Measurements from ENCODE around the gene TMUB2. TPM values are rescaled to one million over a fixed set of nuclear protein-coding genes. Genes with fewer than 3 reads are reported as not detected.

Gene TMUB2
- total RNA-seq, 1 donor from 2014 or later: 20.3 TPM

DNA sequence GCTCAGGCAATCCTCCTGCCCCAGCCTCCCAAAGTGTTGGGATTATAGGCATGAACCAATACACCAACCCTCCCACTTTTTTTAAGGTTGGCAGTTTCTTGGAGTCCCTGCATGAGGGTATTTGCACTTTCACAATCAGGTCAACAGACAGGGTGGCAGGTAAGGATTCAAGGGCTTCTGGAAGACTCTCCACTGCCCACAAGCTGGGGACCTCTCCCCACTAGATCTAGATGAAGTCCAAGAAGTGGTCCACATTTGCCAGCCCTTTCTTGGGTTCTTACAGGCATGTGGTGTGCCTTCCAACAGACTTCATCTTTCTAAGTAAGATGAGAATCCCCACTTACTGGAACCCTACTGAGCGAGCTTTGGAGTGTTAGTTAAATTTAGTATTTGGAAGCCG lies 12.3 kb upstream of the TMUB2 start:
- H3K4me3 ChIP-seq (ENCODE audit: low read depth, low read length): no peak overlapping the region
- TF ChIP-seq, protein P1, sequence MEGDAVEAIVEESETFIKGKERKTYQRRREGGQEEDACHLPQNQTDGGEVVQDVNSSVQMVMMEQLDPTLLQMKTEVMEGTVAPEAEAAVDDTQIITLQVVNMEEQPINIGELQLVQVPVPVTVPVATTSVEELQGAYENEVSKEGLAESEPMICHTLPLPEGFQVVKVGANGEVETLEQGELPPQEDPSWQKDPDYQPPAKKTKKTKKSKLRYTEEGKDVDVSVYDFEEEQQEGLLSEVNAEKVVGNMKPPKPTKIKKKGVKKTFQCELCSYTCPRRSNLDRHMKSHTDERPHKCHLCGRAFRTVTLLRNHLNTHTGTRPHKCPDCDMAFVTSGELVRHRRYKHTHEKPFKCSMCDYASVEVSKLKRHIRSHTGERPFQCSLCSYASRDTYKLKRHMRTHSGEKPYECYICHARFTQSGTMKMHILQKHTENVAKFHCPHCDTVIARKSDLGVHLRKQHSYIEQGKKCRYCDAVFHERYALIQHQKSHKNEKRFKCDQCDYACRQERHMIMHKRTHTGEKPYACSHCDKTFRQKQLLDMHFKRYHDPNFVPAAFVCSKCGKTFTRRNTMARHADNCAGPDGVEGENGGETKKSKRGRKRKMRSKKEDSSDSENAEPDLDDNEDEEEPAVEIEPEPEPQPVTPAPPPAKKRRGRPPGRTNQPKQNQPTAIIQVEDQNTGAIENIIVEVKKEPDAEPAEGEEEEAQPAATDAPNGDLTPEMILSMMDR (IDR thresholded peaks at IDR 0.05; ENCODE audit: insufficient read depth, low read length, severe bottlenecking): no peak
- H3K27me3 ChIP-seq (ENCODE audit: control insufficient read depth, insufficient read depth, low read length): no peaks in the 10 kb centered on the region
- no peak for DNase-seq (ENCODE audit: low read depth)
- peaks cover 2% of the 10 kb centered on the region for H3K36me3 ChIP-seq (ENCODE audit: control insufficient read depth, insufficient read depth, low read length)
- no peak for FAIRE-seq

DNA sequence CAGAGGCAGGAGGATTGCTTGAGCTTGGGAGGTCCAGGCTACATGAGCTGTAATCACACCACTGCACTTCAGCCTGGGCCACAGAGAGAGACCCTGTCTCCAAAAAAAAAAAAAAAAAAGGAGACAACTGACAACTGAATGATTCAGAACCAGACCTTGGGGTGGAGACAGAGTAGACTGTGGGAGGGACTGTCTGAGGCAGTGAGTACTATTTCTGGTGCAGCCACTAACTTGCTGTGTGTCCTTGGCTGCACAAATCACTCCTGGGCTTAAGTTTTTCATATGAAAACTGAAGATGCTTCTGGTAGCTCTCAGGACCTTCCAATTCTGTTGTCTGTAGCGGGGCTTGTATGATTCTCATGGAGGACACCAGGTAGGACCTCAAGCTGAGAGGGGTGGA lies 10.5 kb upstream of the TMUB2 start:
- DNase-seq (ENCODE audit: low read depth) (no peak), FAIRE-seq (no peak)
- TF ChIP-seq, protein P1 (IDR thresholded peaks at IDR 0.05; ENCODE audit: insufficient read depth, low read length, severe bottlenecking): no peak
- H3K27me3 ChIP-seq (ENCODE audit: control insufficient read depth, insufficient read depth, low read length): no peaks in the 10 kb centered on the region
- H3K4me3 ChIP-seq (ENCODE audit: low read depth, low read length): no peak overlapping the region
- peaks cover 2% of the 10 kb centered on the region for H3K36me3 ChIP-seq (ENCODE audit: control insufficient read depth, insufficient read depth, low read length)

DNA sequence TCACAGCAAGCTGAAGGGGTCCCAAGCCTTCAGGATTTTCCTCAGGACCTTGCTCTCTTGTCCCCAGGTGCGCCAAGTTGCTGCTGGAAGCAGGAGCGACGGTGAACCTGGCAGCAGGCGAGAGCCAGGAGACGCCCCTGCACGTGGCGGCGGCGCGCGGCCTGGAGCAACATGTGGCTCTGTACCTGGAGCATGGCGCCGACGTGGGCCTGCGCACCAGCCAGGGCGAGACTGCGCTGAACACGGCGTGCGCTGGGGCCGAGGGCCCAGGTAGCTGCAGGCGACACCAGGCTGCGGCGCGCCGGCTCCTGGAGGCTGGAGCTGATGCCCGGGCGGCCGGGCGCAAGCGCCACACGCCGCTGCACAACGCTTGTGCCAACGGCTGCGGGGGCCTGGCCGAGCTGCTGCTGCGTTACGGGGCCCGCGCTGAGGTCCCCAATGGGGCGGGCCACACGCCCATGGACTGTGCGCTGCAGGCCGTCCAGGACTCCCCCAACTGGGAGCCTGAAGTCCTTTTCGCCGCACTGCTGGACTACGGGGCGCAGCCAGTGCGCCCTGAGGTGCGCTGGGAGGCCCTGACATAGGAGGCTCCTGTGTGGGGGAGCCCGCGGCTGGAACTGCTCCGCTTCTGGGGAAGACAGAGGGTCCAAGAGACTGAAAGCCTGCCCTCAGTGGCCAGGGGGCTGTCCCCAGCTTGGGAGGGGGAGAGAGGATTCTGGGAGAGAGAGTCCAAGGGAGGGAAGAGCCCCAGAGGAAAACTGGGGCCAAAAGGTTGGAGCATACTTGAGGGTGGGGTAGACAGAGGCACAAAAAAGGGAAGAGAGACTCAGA lies 9.9 kb upstream of the TMUB2 start:
- Histone ChIP-seq H3K27me3 (ENCODE audit: control insufficient read depth, insufficient read depth, low read length) (no peaks in the 10 kb centered on the region), H3K36me3 (ENCODE audit: control insufficient read depth, insufficient read depth, low read length) (peaks cover 2% of the 10 kb centered on the region), H3K4me3 (ENCODE audit: low read depth, low read length) (no peak overlapping the region)
- FAIRE-seq (no peak), DNase-seq (ENCODE audit: low read depth) (no peak)
- TF ChIP-seq, protein P1 (IDR thresholded peaks at IDR 0.05; ENCODE audit: insufficient read depth, low read length, severe bottlenecking): no peak

DNA sequence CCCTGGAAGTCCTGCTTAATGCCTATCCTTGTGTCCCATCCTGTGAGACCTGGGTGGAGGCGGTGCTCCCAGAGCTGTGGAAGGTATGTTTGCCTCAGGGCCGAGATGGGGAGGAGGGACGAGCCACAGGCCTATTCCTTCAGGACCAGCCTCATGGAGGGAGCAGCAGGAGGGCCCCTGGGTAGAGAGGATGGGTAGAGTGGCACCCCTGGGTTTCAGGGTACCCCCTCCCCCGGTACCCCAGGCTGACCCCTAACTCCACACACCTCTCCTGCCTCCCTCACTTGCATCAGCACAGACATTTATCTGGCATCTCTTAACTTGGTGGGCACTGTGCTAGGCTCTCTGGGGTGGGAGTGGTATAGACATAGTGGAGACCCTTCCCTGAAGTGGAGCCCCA lies 9.1 kb upstream of the TMUB2 start:
- peaks cover 3% of the 10 kb centered on the region for H3K36me3 ChIP-seq (ENCODE audit: control insufficient read depth, insufficient read depth, low read length)
- DNase-seq (ENCODE audit: low read depth): no peak
- no peak for FAIRE-seq

DNA sequence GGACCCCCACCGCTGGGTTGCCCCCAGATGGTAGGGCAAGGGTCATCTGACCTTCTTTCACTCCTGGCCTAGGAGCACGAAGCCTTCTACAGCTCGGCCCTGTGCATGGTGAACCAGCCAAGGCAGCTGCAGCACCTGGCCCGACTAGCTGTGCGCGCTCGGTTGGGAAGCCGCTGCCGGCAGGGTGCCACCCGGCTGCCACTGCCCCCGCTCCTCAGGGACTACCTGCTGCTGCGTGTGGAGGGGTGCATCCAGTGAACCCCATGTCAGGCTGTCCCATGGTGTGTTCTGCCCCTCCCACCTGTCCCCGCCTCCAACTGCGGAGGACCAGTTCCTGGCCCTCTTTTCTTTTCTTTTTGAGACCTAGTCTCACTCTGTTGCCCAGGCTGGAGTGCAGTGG lies 8.6 kb upstream of the TMUB2 start:
- TF ChIP-seq, protein P1 (IDR thresholded peaks at IDR 0.05; ENCODE audit: insufficient read depth, low read length, severe bottlenecking): no peak
- DNase-seq (ENCODE audit: low read depth): no peak
- H3K4me3 ChIP-seq (ENCODE audit: low read depth, low read length): no peak overlapping the region
- H3K27me3 ChIP-seq (ENCODE audit: control insufficient read depth, insufficient read depth, low read length): no peaks in the 10 kb centered on the region
- no peak for FAIRE-seq
- peaks cover 3% of the 10 kb centered on the region for H3K36me3 ChIP-seq (ENCODE audit: control insufficient read depth, insufficient read depth, low read length)

More for the DNA sequence above, 9.1 kb upstream of the TMUB2 start:
- TF ChIP-seq, protein P1 (IDR thresholded peaks at IDR 0.05; ENCODE audit: insufficient read depth, low read length, severe bottlenecking): no peak
- H3K27me3 ChIP-seq (ENCODE audit: control insufficient read depth, insufficient read depth, low read length): no peaks in the 10 kb centered on the region
- no peak overlapping the region for H3K4me3 ChIP-seq (ENCODE audit: low read depth, low read length)

DNA sequence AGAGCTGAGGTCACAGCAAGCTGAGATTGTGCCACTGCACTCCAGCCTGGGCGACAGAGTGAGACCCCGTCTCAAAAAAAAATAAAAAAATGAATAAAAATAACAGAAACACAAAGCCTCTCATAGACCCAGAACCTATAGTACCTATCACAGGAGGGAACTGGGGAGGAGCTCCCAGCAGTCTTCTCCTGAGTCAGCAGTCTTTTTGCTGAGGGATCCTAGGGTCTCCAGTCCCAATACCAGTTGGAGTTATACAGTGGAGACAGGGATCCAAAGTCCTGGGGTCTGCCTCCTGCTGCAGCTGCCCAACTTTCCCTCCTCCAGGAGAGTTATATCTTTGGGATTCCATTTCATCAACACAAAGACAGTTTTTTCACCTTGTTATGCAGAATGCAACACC lies 3.7 kb upstream of the TMUB2 start:
- DNase-seq (ENCODE audit: low read depth): no peak
- H3K36me3 ChIP-seq (ENCODE audit: control insufficient read depth, insufficient read depth, low read length): peaks cover 5% of the 10 kb centered on the region
- no peaks in the 10 kb centered on the region for H3K27me3 ChIP-seq (ENCODE audit: control insufficient read depth, insufficient read depth, low read length)
- TF ChIP-seq, protein P1 (IDR thresholded peaks at IDR 0.05; ENCODE audit: insufficient read depth, low read length, severe bottlenecking): no peak
- no peak overlapping the region for H3K4me3 ChIP-seq (ENCODE audit: low read depth, low read length)
- FAIRE-seq: no peak
